Stimulated activated CD8-positive, alpha-beta memory T cell treated with anti-CD3 and anti-CD28 coated beads, Interleukin-15, amount 100 ng/mL, for 24 hours (primary cell): ENCODE measurements around the gene HEATR3.

Source experiments
- DNase-seq: peaks from one replicate; pipeline ENCODE4 v3.0.0-alpha.2; 2020; ENCODE audit warnings: low read depth

The HEATR3 gene

GRCh38 chr16:50058091-50058771 is 7.5 kb upstream of the HEATR3 start:
- DNase-seq = no peak

- no peak for DNase-seq
Measured at GRCh38 chr16:50059111-50059510, 6.7 kb upstream of the HEATR3 start.

- DNase-seq = no peak
Measured at GRCh38 chr16:50059669-50060068, 6.1 kb upstream of the HEATR3 start.

- no peak for DNase-seq
Measured at GRCh38 chr16:50061326-50061725, 4.4 kb upstream of the HEATR3 start.

- DNase-seq = no peak
Measured at GRCh38 chr16:50065241-50065623, 538 bp upstream of the HEATR3 start.

- no peak for DNase-seq
Measured at GRCh38 chr16:50066482-50067289, 916 bp downstream of the HEATR3 start.

GRCh38 chr16:50067290-50067853 is 1.6 kb downstream of the HEATR3 start:
- DNase-seq = no peak

- DNase-seq = no peak
Measured at GRCh38 chr16:50068550-50068949, 2.8 kb downstream of the HEATR3 start.

GRCh38 chr16:50069060-50069459 is 3.3 kb downstream of the HEATR3 start:
- DNase-seq = no peak

GRCh38 chr16:50071075-50071671 is 5.4 kb downstream of the HEATR3 start:
- DNase-seq = no peak

- no peak for DNase-seq
Measured at GRCh38 chr16:50072730-50073129, 7.0 kb downstream of the HEATR3 start.

GRCh38 chr16:50079397-50080140 is 13.8 kb downstream of the HEATR3 start:
- DNase-seq = no peak

GRCh38 chr16:50081428-50082018 is 15.8 kb downstream of the HEATR3 start:
- no peak for DNase-seq

GRCh38 chr16:50083996-50084395 is 18.2 kb downstream of the HEATR3 start:
- DNase-seq = no peak

- DNase-seq = no peak
Measured at GRCh38 chr16:50086176-50086575, 20.4 kb downstream of the HEATR3 start.

GRCh38 chr16:50088302-50088701 is 22.5 kb downstream of the HEATR3 start:
- no peak for DNase-seq

- no peak for DNase-seq
Measured at GRCh38 chr16:50092891-50093290, 27.1 kb downstream of the HEATR3 start.

- no peak for DNase-seq
Measured at GRCh38 chr16:50093607-50094539, 28.1 kb downstream of the HEATR3 start.

GRCh38 chr16:50096791-50097190 is 31.0 kb downstream of the HEATR3 start:
- DNase-seq = no peak

GRCh38 chr16:50099957-50100648 is 34.3 kb downstream of the HEATR3 start:
- DNase-seq = no peak
